Anterior cingulate cortex (tissue), 58 donors: ENCODE measurements around the gene PROX2.

ENCODE experiments used
- DNase-seq, 58 donors: peaks; one replicate each; lab custom pipeline; 2025; lab: John Stamatoyannopoulos, UW

PROX2 gene

GRCh38 chr14:74875941-74876913 is at the start of gene PROX2:
Gene PROX2 (minus strand): TSS chr14:74876145. CDS start chr14:74863834, 12,311 bp downstream.
- DNase-seq = peak in 10 of 58 donors; percentile 1 to 35 (median 9)

- no peak for DNase-seq
Measured at GRCh38 chr14:74924061-74924460, 48.1 kb upstream of the PROX2 start.

- DNase-seq = peak in 57 of 58 donors; percentile 34 to 95 (median 82)
Measured at GRCh38 chr14:74922752-74923401, 46.9 kb upstream of the PROX2 start, which contains the start of gene RPS6KL1. Gene RPS6KL1 (minus strand): TSS chr14:74923260. CDS start chr14:74921541, 1,719 bp downstream.

- no peak for DNase-seq
Measured at GRCh38 chr14:74921987-74922751, 46.2 kb upstream of the PROX2 start.

GRCh38 chr14:74921053-74921620 is 45.2 kb upstream of the PROX2 start:
- no peak for DNase-seq

- no peak for DNase-seq
Measured at GRCh38 chr14:74920281-74920680, 44.3 kb upstream of the PROX2 start.

GRCh38 chr14:74919421-74920165 is 43.6 kb upstream of the PROX2 start:
- DNase-seq = peak in 6 of 58 donors; percentile 8 to 46 (median 20)

- DNase-seq = no peak
Measured at GRCh38 chr14:74918380-74918779, 42.4 kb upstream of the PROX2 start.

- peak in 34 of 58 donors; percentile 8 to 77 (median 36) for DNase-seq
Measured at GRCh38 chr14:74917646-74918081, 41.7 kb upstream of the PROX2 start.

GRCh38 chr14:74917178-74917543 is 41.2 kb upstream of the PROX2 start:
- DNase-seq = no peak

GRCh38 chr14:74915826-74916225 is 39.9 kb upstream of the PROX2 start:
- DNase-seq = no peak

GRCh38 chr14:74915426-74915825 is 39.5 kb upstream of the PROX2 start:
- DNase-seq = no peak

- peak in 46 of 58 donors; percentile 13 to 75 (median 40) for DNase-seq
Measured at GRCh38 chr14:74913986-74914573, 38.1 kb upstream of the PROX2 start.

GRCh38 chr14:74913393-74913910 is 37.5 kb upstream of the PROX2 start:
- no peak for DNase-seq

- DNase-seq = no peak
Measured at GRCh38 chr14:74912801-74913200, 36.9 kb upstream of the PROX2 start.

GRCh38 chr14:74912111-74912510 is 36.2 kb upstream of the PROX2 start:
- DNase-seq = no peak

GRCh38 chr14:74911704-74912103 is 35.8 kb upstream of the PROX2 start:
- DNase-seq = no peak

GRCh38 chr14:74911221-74911620 is 35.3 kb upstream of the PROX2 start:
- no peak for DNase-seq

- no peak for DNase-seq
Measured at GRCh38 chr14:74910556-74910955, 34.6 kb upstream of the PROX2 start.
